Panc1 (cell line): ENCODE data around the gene MYCBPAP. TPM values are rescaled to one million over a fixed set of nuclear protein-coding genes. Genes with fewer than 3 reads are reported as not detected.
A peak's percentile ranks its signal among the peaks of the same experiment; 100 is the strongest.

Source experiments
- ATAC-seq: fragments of 200-7000 bp; cut with Tn5 transposase; 2 replicates; pipeline ENCODE4 v1.9.1; 2020; ENCODE audit warnings: mild to moderate bottlenecking, moderate library complexity
- BruUV-seq: library from RNA; stranded (reverse); fragments of 400-500 nt; replicated peaks from 2 replicates; lab custom pipeline; 2021; lab: Mats Ljungman, UMichigan
- CTCF ChIA-PET: fragments of 300-600 bp; sonication (Branson Sonifier 250); formaldehyde crosslinking; loops from one replicate; lab custom pipeline; 2022; ENCODE audit warnings: antibody characterized with exemption; lab: Charles Lee
- POLR2A ChIA-PET: fragments of 300-600 bp; sonication (Branson Sonifier 250); formaldehyde crosslinking; loops from one replicate; lab custom pipeline; 2022; ENCODE audit warnings: antibody characterized with exemption; lab: Charles Lee
- DNase-seq: peaks from one replicate; pipeline ENCODE4 v3.0.0-alpha.2; 2010; ENCODE audit warnings: low read depth, low spot score
- H3K27ac ChIP-seq: 2 replicates; pipeline ENCODE4 v1.5.1; 2011; ENCODE audit warnings: mild to moderate bottlenecking, low read length, inconsistent platforms
- H3K27me3 ChIP-seq: fragments of 200-500 bp; sonication (Bioruptor generic); 2 replicates; pipeline ENCODE4 v1.6.0; 2014; ENCODE audit warnings: low read length, inconsistent platforms; ENCODE audit not compliant: control insufficient read depth, insufficient read depth
- H3K36me3 ChIP-seq: fragments of 200-500 bp; sonication (Bioruptor generic); 2 replicates; pipeline ENCODE4 v1.5.1; 2014; ENCODE audit warnings: inconsistent platforms, mild to moderate bottlenecking, low read length, moderate library complexity; ENCODE audit not compliant: control insufficient read depth, insufficient read depth
- H3K4me1 ChIP-seq: 2 replicates; pipeline ENCODE4 v1.5.1; 2011; ENCODE audit warnings: inconsistent platforms, mild to moderate bottlenecking, low read length, moderate library complexity; ENCODE audit not compliant: control insufficient read depth, insufficient read depth
- H3K4me3 ChIP-seq, 2 experiments: 2 replicates each; pipeline ENCODE4 v1.5.1; 2011 to 2012; ENCODE audit warnings: low read depth in 2 of 2, low read length in 2 of 2, mild to moderate bottlenecking in 2 of 2, inconsistent platforms in 1 of 2, moderate library complexity in 1 of 2
- H3K9me3 ChIP-seq: fragments of 200-500 bp; sonication (Bioruptor generic); 2 replicates; pipeline ENCODE4 v1.5.1; 2014; ENCODE audit warnings: low read depth, mild to moderate bottlenecking, inconsistent platforms, low read length, moderate library complexity; ENCODE audit not compliant: control insufficient read depth, insufficient read depth
- POLR2AphosphoS5 ChIP-seq: IDR thresholded peaks from 2 replicates; pipeline ENCODE4 v1.6.1; 2012; ENCODE audit warnings: mild to moderate bottlenecking, low read depth, low read length, moderate library complexity
- SIN3A ChIP-seq: IDR thresholded peaks from 2 replicates; pipeline ENCODE4 v1.6.1; 2012; ENCODE audit warnings: low read depth, mild to moderate bottlenecking, low read length, moderate library complexity, borderline replicate concordance; ENCODE audit not compliant: insufficient read depth
- TCF7L2 ChIP-seq: IDR thresholded peaks from 2 replicates; pipeline ENCODE4 v1.6.1; 2011; ENCODE audit warnings: mild to moderate bottlenecking, low read depth, low read length, inconsistent platforms
- in situ Hi-C: cut with HindIII; loops from 2 replicates; pipeline ENCODE4 v1.10.0; 2016; ENCODE audit warnings: low sequenced_read_pairs, low pct_unique_long_range_greater_than_20kb
- intact Hi-C: fragments of 100-400 bp; cut with micrococcal nuclease; formaldehyde crosslinking; loops from one replicate; pipeline ENCODE4 v1.10.0; 2022; ENCODE audit not compliant: unreplicated experiment
- total RNA-seq: library from RNA; stranded (reverse); gene quantifications from one replicate; pipeline ENCODE4 v1.2.1, GENCODE V29; 2021; ENCODE audit not compliant: unreplicated experiment
- TF ChIP-seq, protein P1 (sequence below), 2 experiments: IDR thresholded peaks; 2 replicates each; pipeline ENCODE4 v1.6.1; 2011 to 2012; ENCODE audit warnings: low read depth in 2 of 2, control low read depth in 1 of 2, low read length in 1 of 2, mild to moderate bottlenecking in 1 of 2, moderate library complexity in 1 of 2; ENCODE audit not compliant: insufficient read depth in 1 of 2
- TF ChIP-seq, protein P2 (sequence below): fragments of 450-650 bp; IDR thresholded peaks from 2 replicates; pipeline ENCODE4 v1.5.1; 2017; ENCODE audit warnings: mild to moderate bottlenecking

MYCBPAP gene
- total RNA-seq, 1 experiment from 2014 or later, result 2.2 TPM

DNA sequence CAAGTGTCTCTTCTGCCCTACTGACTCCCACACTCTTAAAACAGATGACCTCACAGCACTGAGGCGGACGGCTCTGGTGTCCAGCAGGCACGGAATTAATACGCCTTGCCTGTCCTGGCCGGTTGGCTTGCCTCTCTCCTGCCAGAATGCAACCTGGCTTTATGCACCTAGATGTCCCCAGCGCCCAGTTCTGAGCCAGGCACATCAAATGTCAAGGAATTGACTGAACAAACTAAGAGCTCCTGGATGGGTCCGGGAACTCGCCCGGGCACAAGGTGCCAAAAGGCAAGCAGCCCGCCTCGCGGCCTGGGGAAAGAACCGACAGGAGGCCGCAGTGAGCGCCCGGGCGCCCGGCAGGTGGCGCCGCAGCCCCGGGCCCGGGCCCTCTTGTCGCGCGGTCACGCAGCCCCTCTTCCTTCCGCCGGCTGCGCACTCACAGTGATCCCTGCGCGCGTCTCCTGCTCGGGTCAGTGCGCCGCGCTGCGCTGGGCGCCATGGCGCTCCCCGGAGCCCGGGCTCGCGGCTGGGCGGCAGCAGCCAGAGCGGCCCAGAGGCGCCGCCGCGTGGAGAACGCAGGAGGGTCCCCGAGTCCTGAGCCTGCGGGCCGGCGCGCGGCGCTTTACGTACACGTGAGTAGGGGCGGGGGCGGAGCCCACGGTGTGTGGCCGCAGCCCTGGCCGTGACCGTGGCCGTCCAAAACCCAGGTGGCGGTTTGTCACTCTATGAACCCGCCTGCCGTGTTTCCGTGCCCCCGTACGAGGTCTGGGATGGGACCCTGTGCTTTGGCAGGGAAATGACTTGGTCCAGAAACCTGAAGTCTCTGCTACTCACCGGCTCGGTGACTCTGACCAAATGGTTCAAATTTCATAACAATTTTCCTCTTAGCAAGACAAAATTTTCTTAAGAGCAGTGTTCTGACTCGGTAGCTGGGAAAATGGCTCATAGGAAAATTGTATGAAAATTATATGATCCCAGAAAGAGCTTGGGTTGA is 29.6 kb upstream of the MYCBPAP start, which contains the start of gene RSAD1:
RSAD1 (plus strand) TSS at position 470 of the 991 bp plus-strand sequence; CDS start at position 495, 25 bp downstream.
- intact Hi-C loops, result no loop called here
- no TSS peak for BruUV-seq
- CTCF ChIA-PET, result interaction anchor here (0.6 to 1.7 kb wide), 14 partner anchors 20 to 553 kb away, joined by 3 to 17 read pairs (median 6); partner anchors contain the start of gene LRRC59
- H3K36me3 ChIP-seq, result no peaks in the 10 kb centered on the region
- H3K4me1 ChIP-seq, result peaks cover 30% of the 10 kb centered on the region
- peak within 1 kb of the TSS; percentile 93 for H3K27ac ChIP-seq
- POLR2A ChIA-PET, result interaction anchor here (0.6 to 0.7 kb wide), 3 partner anchors 63 to 216 kb away, joined by 3 to 11 read pairs (median 3); no protein-coding TSS in a partner anchor
- H3K9me3 ChIP-seq, result no peaks in the 10 kb centered on the region
- peak within 1 kb of the TSS; percentile 88 to 98 for H3K4me3 ChIP-seq
- TF ChIP-seq TCF7L2 (peak; percentile 55), POLR2AphosphoS5 (peak; percentile 89), SIN3A (peak; percentile 88; the same call in 1 of the 2 replicates)
- TF ChIP-seq, protein P1, sequence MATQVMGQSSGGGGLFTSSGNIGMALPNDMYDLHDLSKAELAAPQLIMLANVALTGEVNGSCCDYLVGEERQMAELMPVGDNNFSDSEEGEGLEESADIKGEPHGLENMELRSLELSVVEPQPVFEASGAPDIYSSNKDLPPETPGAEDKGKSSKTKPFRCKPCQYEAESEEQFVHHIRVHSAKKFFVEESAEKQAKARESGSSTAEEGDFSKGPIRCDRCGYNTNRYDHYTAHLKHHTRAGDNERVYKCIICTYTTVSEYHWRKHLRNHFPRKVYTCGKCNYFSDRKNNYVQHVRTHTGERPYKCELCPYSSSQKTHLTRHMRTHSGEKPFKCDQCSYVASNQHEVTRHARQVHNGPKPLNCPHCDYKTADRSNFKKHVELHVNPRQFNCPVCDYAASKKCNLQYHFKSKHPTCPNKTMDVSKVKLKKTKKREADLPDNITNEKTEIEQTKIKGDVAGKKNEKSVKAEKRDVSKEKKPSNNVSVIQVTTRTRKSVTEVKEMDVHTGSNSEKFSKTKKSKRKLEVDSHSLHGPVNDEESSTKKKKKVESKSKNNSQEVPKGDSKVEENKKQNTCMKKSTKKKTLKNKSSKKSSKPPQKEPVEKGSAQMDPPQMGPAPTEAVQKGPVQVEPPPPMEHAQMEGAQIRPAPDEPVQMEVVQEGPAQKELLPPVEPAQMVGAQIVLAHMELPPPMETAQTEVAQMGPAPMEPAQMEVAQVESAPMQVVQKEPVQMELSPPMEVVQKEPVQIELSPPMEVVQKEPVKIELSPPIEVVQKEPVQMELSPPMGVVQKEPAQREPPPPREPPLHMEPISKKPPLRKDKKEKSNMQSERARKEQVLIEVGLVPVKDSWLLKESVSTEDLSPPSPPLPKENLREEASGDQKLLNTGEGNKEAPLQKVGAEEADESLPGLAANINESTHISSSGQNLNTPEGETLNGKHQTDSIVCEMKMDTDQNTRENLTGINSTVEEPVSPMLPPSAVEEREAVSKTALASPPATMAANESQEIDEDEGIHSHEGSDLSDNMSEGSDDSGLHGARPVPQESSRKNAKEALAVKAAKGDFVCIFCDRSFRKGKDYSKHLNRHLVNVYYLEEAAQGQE (IDR thresholded peaks at IDR 0.05; ENCODE audit: insufficient read depth in 1 of 2, low read depth in 2 of 2, low read length in 1 of 2), result 0 out of 4 replicates have a peak, but pooled peaks of 1 of the 2 experiments have one; percentile 40
- TF ChIP-seq, protein P2, sequence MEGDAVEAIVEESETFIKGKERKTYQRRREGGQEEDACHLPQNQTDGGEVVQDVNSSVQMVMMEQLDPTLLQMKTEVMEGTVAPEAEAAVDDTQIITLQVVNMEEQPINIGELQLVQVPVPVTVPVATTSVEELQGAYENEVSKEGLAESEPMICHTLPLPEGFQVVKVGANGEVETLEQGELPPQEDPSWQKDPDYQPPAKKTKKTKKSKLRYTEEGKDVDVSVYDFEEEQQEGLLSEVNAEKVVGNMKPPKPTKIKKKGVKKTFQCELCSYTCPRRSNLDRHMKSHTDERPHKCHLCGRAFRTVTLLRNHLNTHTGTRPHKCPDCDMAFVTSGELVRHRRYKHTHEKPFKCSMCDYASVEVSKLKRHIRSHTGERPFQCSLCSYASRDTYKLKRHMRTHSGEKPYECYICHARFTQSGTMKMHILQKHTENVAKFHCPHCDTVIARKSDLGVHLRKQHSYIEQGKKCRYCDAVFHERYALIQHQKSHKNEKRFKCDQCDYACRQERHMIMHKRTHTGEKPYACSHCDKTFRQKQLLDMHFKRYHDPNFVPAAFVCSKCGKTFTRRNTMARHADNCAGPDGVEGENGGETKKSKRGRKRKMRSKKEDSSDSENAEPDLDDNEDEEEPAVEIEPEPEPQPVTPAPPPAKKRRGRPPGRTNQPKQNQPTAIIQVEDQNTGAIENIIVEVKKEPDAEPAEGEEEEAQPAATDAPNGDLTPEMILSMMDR, result peak; percentile 100
- DNase-seq (no peak), ATAC-seq (peak; percentile 89)
- H3K27me3 ChIP-seq, result no peaks in the 10 kb centered on the region
- in situ Hi-C loops, result no loop called here

DNA sequence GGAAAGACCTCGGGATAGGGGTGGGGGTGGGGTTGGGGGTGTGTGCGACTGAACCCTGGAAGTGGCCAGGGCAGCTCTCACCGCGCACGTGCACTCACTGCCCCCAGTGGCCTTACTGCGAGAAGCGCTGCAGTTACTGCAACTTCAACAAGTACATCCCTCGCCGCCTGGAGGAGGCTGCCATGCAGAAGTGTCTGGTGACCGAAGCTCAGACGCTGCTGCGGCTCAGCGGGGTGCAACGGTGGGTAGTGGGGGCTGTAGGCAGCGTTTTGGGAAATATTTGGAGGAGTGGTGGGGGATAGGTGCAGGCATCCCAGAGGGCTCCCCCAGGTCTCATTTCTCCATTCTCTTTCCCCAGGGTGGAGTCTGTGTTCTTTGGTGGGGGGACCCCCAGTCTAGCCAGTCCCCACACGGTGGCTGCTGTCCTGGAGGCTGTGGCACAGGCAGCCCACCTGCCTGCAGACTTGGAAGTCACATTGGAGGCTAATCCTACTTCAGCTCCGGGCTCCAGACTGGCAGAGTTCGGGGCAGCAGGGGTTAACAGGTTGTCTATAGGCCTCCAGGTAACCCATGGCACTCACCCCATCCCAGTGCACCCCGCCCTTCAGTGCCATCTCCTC is 28.6 kb upstream of the MYCBPAP start:
- H3K9me3 ChIP-seq, result no peaks in the 10 kb centered on the region
- no TSS peak for BruUV-seq
- CTCF ChIA-PET, result interaction anchor here (0.5 to 1.6 kb wide), 4 partner anchors 67 to 238 kb away, joined by 3 to 8 read pairs (median 4); no protein-coding TSS in a partner anchor
- H3K4me1 ChIP-seq, result peaks cover 30% of the 10 kb centered on the region
- no peak for DNase-seq
- intact Hi-C loops, result loop anchor here (5.0 kb wide), 3 partner anchors 53 to 213 kb away; partner anchors contain the start of genes ABCC3 and EPN3
- POLR2A ChIA-PET, result interaction anchor here (0.7 kb wide), 1 partner anchor 62 kb away, joined by 3 read pairs; no protein-coding TSS in a partner anchor
- ATAC-seq, result peak; percentile 70
- peak overlapping the region; percentile 93 for H3K27ac ChIP-seq
- peak overlapping the region; percentile 88 to 98 for H3K4me3 ChIP-seq
- in situ Hi-C loops, result no loop called here
- TF ChIP-seq POLR2AphosphoS5, result no peak
- TF ChIP-seq, protein P2, result no peak; the same call in 1 of the 2 replicates
- no peak for TF ChIP-seq TCF7L2
- TF ChIP-seq SIN3A, result no peak
- TF ChIP-seq, protein P1 (IDR thresholded peaks at IDR 0.05; ENCODE audit: insufficient read depth in 1 of 2, low read depth in 2 of 2, low read length in 1 of 2), result no peak
- no peaks in the 10 kb centered on the region for H3K36me3 ChIP-seq
- no peaks in the 10 kb centered on the region for H3K27me3 ChIP-seq
